ENCODE measurements around the gene HIPK2. TPM values are rescaled to one million over a fixed set of nuclear protein-coding genes. Genes with fewer than 3 reads are reported as not detected.

The HIPK2 gene
- total RNA-seq, 1 experiment from 2014 or later, result 30.7 TPM

GRCh38 chr7:139732471-139733167, 45.2 kb downstream of the HIPK2 start:
- TF ChIP-seq EZH2 (IDR thresholded peaks at IDR 0.05; ENCODE audit: borderline replicate concordance, low read depth, low read length, poor library complexity, severe bottlenecking), result no peak
- TF ChIP-seq, protein P1, sequence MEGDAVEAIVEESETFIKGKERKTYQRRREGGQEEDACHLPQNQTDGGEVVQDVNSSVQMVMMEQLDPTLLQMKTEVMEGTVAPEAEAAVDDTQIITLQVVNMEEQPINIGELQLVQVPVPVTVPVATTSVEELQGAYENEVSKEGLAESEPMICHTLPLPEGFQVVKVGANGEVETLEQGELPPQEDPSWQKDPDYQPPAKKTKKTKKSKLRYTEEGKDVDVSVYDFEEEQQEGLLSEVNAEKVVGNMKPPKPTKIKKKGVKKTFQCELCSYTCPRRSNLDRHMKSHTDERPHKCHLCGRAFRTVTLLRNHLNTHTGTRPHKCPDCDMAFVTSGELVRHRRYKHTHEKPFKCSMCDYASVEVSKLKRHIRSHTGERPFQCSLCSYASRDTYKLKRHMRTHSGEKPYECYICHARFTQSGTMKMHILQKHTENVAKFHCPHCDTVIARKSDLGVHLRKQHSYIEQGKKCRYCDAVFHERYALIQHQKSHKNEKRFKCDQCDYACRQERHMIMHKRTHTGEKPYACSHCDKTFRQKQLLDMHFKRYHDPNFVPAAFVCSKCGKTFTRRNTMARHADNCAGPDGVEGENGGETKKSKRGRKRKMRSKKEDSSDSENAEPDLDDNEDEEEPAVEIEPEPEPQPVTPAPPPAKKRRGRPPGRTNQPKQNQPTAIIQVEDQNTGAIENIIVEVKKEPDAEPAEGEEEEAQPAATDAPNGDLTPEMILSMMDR (conservative IDR thresholded peaks at IDR 0.05; ENCODE audit: low read depth, low read length), result no peak
- no TSS peak for BruUV-seq (replicated peaks)
- H3K27me3 ChIP-seq (replicated peaks; ENCODE audit: insufficient read depth, low read depth, low read length, poor library complexity), result no peaks in the 10 kb centered on the region
- no peak overlapping the region for H3K4me3 ChIP-seq (ENCODE audit: low read depth, low read length, poor library complexity, severe bottlenecking)
- POLR2A ChIA-PET (ENCODE audit: low non-redundant PET), result no interaction called here
- intact Hi-C loops (cut with micrococcal nuclease; ENCODE audit: unreplicated experiment), result no loop called here
- H3K9me3 ChIP-seq (ENCODE audit: low read depth, low read length, poor library complexity, severe bottlenecking), result no peaks in the 10 kb centered on the region
- H3K4me1 ChIP-seq (ENCODE audit: insufficient read depth, low read length, poor library complexity, severe bottlenecking), result peaks cover 15% of the 10 kb centered on the region
- no peaks in the 10 kb centered on the region for H3K36me3 ChIP-seq (ENCODE audit: insufficient read depth, low read length, poor library complexity, severe bottlenecking)
- no peak for DNase-seq (ENCODE audit: low spot score)
- H3K27ac ChIP-seq (ENCODE audit: low read depth, low read length, poor library complexity, severe bottlenecking), result no peak overlapping the region
- CTCF ChIA-PET, result no interaction called here

- no TSS peak for BruUV-seq (replicated peaks)
- H3K4me3 ChIP-seq (ENCODE audit: low read depth, low read length, poor library complexity, severe bottlenecking), result no peak overlapping the region
Observed at GRCh38 chr7:139731802-139732470, 45.9 kb downstream of the HIPK2 start.

DNA sequence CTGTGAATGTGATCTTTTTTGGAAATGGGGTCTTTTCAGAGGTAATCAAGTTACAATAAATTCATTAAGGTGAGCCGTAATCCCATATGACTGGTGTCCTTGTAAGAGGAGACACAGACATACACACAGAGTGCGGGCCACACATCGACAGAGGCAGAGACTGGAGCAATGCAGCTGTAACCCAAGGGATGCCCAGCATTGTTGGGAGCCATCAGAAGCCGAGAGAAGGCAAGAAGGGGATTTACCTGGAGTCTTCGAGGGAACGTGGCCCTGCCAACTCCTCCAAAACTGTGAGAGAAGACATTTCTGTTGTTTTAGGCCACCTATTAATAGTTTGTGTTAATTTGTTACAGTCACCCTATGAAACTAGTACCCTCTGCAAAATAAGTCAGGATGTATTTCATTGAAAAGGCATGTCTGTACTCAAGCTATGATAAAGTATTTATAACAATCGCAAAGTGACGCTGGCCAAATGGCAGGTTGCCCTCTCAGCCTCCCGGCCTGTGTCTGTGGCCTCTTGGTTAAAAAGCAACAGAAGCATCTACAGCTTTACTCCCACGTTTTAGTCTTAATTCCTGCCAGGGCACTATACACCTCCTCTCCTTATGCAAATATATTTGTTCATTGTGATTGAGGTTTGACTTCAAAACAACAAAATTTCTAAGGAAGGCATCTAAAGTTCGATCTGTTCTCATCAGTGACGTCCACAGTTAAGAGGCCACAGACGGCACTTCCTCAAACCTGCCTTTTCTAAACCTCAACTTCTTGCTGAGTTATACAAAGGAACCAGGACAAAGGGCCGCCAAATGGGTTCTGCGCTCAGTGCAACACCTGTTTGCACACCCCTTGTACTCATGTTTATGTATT, 46.8 kb downstream of the HIPK2 start:
- Histone ChIP-seq H3K36me3 (ENCODE audit: insufficient read depth, low read length, poor library complexity, severe bottlenecking) (no peaks in the 10 kb centered on the region), H3K9me3 (ENCODE audit: low read depth, low read length, poor library complexity, severe bottlenecking) (no peaks in the 10 kb centered on the region), H3K27ac (ENCODE audit: low read depth, low read length, poor library complexity, severe bottlenecking) (no peak overlapping the region), H3K27me3 (replicated peaks; ENCODE audit: insufficient read depth, low read depth, low read length, poor library complexity) (no peaks in the 10 kb centered on the region), H3K4me1 (ENCODE audit: insufficient read depth, low read length, poor library complexity, severe bottlenecking) (peaks cover 15% of the 10 kb centered on the region), H3K4me3 (ENCODE audit: low read depth, low read length, poor library complexity, severe bottlenecking) (no peak overlapping the region)
- TF ChIP-seq, protein P1 (conservative IDR thresholded peaks at IDR 0.05; ENCODE audit: low read depth, low read length), result no peak
- TF ChIP-seq EZH2 (IDR thresholded peaks at IDR 0.05; ENCODE audit: borderline replicate concordance, low read depth, low read length, poor library complexity, severe bottlenecking), result no peak
- DNase-seq (ENCODE audit: low spot score), result no peak
- POLR2A ChIA-PET (ENCODE audit: low non-redundant PET), result no interaction called here
- CTCF ChIA-PET, result no interaction called here
- BruUV-seq (replicated peaks), result no TSS peak
- intact Hi-C loops (cut with micrococcal nuclease; ENCODE audit: unreplicated experiment), result no loop called here

More at GRCh38 chr7:139731802-139732470, 45.9 kb downstream of the HIPK2 start:
- H3K27ac ChIP-seq (ENCODE audit: low read depth, low read length, poor library complexity, severe bottlenecking), result no peak overlapping the region
- POLR2A ChIA-PET (ENCODE audit: low non-redundant PET), result no interaction called here
- CTCF ChIA-PET, result no interaction called here
- intact Hi-C loops (cut with micrococcal nuclease; ENCODE audit: unreplicated experiment), result no loop called here
- no peaks in the 10 kb centered on the region for H3K36me3 ChIP-seq (ENCODE audit: insufficient read depth, low read length, poor library complexity, severe bottlenecking)
- peak; percentile 88 for DNase-seq (ENCODE audit: low spot score)
- H3K4me1 ChIP-seq (ENCODE audit: insufficient read depth, low read length, poor library complexity, severe bottlenecking), result peaks cover 15% of the 10 kb centered on the region
- TF ChIP-seq, protein P1 (conservative IDR thresholded peaks at IDR 0.05; ENCODE audit: low read depth, low read length), result no peak
- no peak for TF ChIP-seq EZH2 (IDR thresholded peaks at IDR 0.05; ENCODE audit: borderline replicate concordance, low read depth, low read length, poor library complexity, severe bottlenecking)
- H3K9me3 ChIP-seq (ENCODE audit: low read depth, low read length, poor library complexity, severe bottlenecking), result no peaks in the 10 kb centered on the region
- no peaks in the 10 kb centered on the region for H3K27me3 ChIP-seq (replicated peaks; ENCODE audit: insufficient read depth, low read depth, low read length, poor library complexity)
